Measurements from ENCODE around the gene IL1RAP.

DNA sequence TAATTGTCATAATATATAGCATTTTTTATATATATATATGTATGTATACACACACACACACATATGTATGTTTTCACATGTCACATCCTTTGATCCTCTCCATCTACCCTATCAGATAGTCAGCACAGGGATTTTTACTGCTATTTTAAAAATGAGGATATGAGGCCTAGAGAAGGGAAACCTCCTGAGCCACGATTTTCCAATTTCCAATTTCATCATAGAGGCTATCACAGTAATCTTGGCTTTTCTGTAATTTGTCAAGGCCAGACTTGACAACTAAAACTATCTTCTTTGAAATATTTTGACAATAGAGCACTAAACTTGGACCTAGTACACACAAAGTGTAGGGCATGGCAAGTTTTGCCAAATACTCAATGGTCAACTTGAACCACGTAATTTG lies 42.5 kb downstream of the IL1RAP start:
- TF ChIP-seq, protein P1, sequence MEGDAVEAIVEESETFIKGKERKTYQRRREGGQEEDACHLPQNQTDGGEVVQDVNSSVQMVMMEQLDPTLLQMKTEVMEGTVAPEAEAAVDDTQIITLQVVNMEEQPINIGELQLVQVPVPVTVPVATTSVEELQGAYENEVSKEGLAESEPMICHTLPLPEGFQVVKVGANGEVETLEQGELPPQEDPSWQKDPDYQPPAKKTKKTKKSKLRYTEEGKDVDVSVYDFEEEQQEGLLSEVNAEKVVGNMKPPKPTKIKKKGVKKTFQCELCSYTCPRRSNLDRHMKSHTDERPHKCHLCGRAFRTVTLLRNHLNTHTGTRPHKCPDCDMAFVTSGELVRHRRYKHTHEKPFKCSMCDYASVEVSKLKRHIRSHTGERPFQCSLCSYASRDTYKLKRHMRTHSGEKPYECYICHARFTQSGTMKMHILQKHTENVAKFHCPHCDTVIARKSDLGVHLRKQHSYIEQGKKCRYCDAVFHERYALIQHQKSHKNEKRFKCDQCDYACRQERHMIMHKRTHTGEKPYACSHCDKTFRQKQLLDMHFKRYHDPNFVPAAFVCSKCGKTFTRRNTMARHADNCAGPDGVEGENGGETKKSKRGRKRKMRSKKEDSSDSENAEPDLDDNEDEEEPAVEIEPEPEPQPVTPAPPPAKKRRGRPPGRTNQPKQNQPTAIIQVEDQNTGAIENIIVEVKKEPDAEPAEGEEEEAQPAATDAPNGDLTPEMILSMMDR (IDR thresholded peaks at IDR 0.05) = no peak
- no peak for TF ChIP-seq POLR2A (IDR thresholded peaks at IDR 0.05)
- no peak for TF ChIP-seq POLR2AphosphoS5 (IDR thresholded peaks at IDR 0.05; ENCODE audit: insufficient read depth in 1 of 2, low read depth in 1 of 2)

All from vagina (tissue), 2 donors.